K562 (cell line): Measurements from ENCODE around the gene ZNF768. TPM values are rescaled to one million over a fixed set of nuclear protein-coding genes. Genes with fewer than 3 reads are reported as not detected.

Source experiments
- ATAC-seq: fragments of 200-7000 bp; cut with Tn5 transposase; 3 replicates; pipeline ENCODE4 v1.9.1; 2020; ENCODE audit warnings: moderate library complexity
- BruUV-seq: library from RNA; stranded (reverse); fragments of 400-500 nt; replicated peaks from 2 replicates; lab custom pipeline; 2021; lab: Mats Ljungman, UMichigan
- CTCF ChIA-PET: fragments of 300-600 bp; formaldehyde crosslinking; extraction: SDS; loops from one replicate; lab custom pipeline; 2021; ENCODE audit warnings: low intra/inter-chr PET ratio; lab: Yijun Ruan, JAX
- POLR2A ChIA-PET: fragments of 300-600, 350-650 bp; sonication (Branson Sonifier 250); formaldehyde crosslinking; extraction: SDS; loops from one replicate; lab custom pipeline; 2021; ENCODE audit warnings: antibody characterized with exemption, inconsistent platforms; lab: Yijun Ruan, JAX
- DNase-seq, 4 experiments: peaks; one replicate each; pipeline versions ENCODE4 v3.0.0 to v3.0.0-alpha.2; 2011 to 2018; ENCODE audit warnings: low spot score in 3 of 4, mixed read lengths in 3 of 4; ENCODE audit errors: extremely low read depth in 1 of 4
- FAIRE-seq: peaks from 2 replicates; lab custom pipeline; 2011; peaks lifted over from hg19 to GRCh38; lab: Jason Lieb, UNC
- H2AFZ ChIP-seq: 2 replicates; pipeline ENCODE4 v1.6.0; 2011; ENCODE audit warnings: low read depth, low read length, control low read depth, inconsistent platforms
- H3K27ac ChIP-seq: fragments of 200-600 bp; 3 replicates; pipeline ENCODE4 v1.8.0; 2011; ENCODE audit warnings: low read depth, mild to moderate bottlenecking, control low read depth, inconsistent platforms, low read length, moderate library complexity, mixed read lengths; ENCODE audit errors: extremely low read depth
- H3K27me3 ChIP-seq, 2 experiments: fragments of 300-600 bp in 1 of 2; 2 replicates in 1 of 2; 3 replicates in 1 of 2; pipeline versions ENCODE4 v1.6.0 to v1.8.0; 2011; ENCODE audit warnings: inconsistent platforms in 2 of 2, low read length in 2 of 2, mild to moderate bottlenecking in 1 of 2, mixed read lengths in 1 of 2, moderate library complexity in 1 of 2; ENCODE audit not compliant: control insufficient read depth in 2 of 2, insufficient read depth in 2 of 2
- H3K36me3 ChIP-seq: fragments of 300-600 bp; 3 replicates; pipeline ENCODE4 v1.8.0; 2011; ENCODE audit warnings: mild to moderate bottlenecking, low read length, inconsistent platforms; ENCODE audit not compliant: control insufficient read depth, insufficient read depth
- H3K4me1 ChIP-seq, 2 experiments: fragments of 200-600 bp in 1 of 2; replicated peaks in 1 of 2; 2 replicates in 1 of 2; 3 replicates in 1 of 2; pipeline versions ENCODE4 v1.5.1 to v1.8.0; 2011; ENCODE audit warnings: inconsistent platforms in 2 of 2, low read length in 2 of 2, mild to moderate bottlenecking in 1 of 2, mixed read lengths in 1 of 2, moderate library complexity in 1 of 2; ENCODE audit not compliant: control insufficient read depth in 2 of 2, insufficient read depth in 2 of 2
- H3K4me2 ChIP-seq: 2 replicates; pipeline ENCODE4 v1.6.1; 2011; ENCODE audit warnings: low read length, control low read depth, inconsistent platforms, mixed read lengths; ENCODE audit not compliant: insufficient read depth
- H3K4me3 ChIP-seq: fragments of 200-600 bp; sonication (generic), shearing (Covaris generic); 2 replicates; pipeline ENCODE4 v1.5.1; 2016; ENCODE audit warnings: control low read depth, inconsistent platforms
- H3K79me2 ChIP-seq: fragments of 200-600 bp; 3 replicates; pipeline ENCODE4 v1.8.0; 2011; ENCODE audit warnings: low read length, inconsistent platforms; ENCODE audit not compliant: control insufficient read depth, insufficient read depth
- H3K9ac ChIP-seq, 2 experiments: 2 replicates each; pipeline versions ENCODE4 v1.6.0 to v1.6.1; 2011; ENCODE audit warnings: low read depth in 2 of 2, low read length in 2 of 2, control low read depth in 1 of 2, inconsistent platforms in 1 of 2, mild to moderate bottlenecking in 1 of 2, mixed read lengths in 1 of 2; ENCODE audit not compliant: insufficient read depth in 1 of 2
- H3K9me1 ChIP-seq: one replicate; pipeline ENCODE4 v1.6.0; 2011; ENCODE audit warnings: inconsistent platforms, mild to moderate bottlenecking, low read length, moderate library complexity; ENCODE audit not compliant: control insufficient read depth, insufficient read depth
- H3K9me3 ChIP-seq: replicated peaks from 2 replicates; pipeline ENCODE4 v1.5.1; 2011; ENCODE audit warnings: low read depth, low read length, inconsistent platforms; ENCODE audit not compliant: control insufficient read depth, insufficient read depth
- H4K20me1 ChIP-seq: replicated peaks from 2 replicates; pipeline ENCODE4 v1.6.1; 2011; ENCODE audit warnings: low read length, inconsistent platforms, mixed read lengths; ENCODE audit not compliant: control insufficient read depth, insufficient read depth
- BCOR ChIP-seq: fragments of 450-650 bp; IDR thresholded peaks from 2 replicates; pipeline ENCODE4 v1.6.1; 2016
- BHLHE40 ChIP-seq: IDR thresholded peaks from 2 replicates; pipeline ENCODE4 v1.6.1; 2011; ENCODE audit warnings: low read length, improper control_type of control experiment
- CREBBP ChIP-seq: IDR thresholded peaks from one replicate; pipeline ENCODE4 v1.6.1; 2012; ENCODE audit warnings: low read depth, mild to moderate bottlenecking, control low read depth, inconsistent platforms, low read length
- DIDO1 ChIP-seq: fragments of 450-650 bp; IDR thresholded peaks from 2 replicates; pipeline ENCODE4 v1.6.1; 2016; ENCODE audit warnings: low read depth, missing biosample characterization, missing genetic modification characterization
- FOXK2 ChIP-seq, 2 experiments: fragments of 450-650 bp; IDR thresholded peaks in 1 of 2; conservative IDR thresholded peaks in 1 of 2; 2 replicates each; pipeline ENCODE4 v1.6.1; 2016; ENCODE audit warnings: low read depth in 2 of 2, mild to moderate bottlenecking in 1 of 2
- HDAC1 ChIP-seq, 2 experiments: fragments of 450-650 bp; IDR thresholded peaks; 2 replicates each; pipeline ENCODE4 v1.6.1; 2016 to 2017; ENCODE audit warnings: inconsistent platforms in 1 of 2, mild to moderate bottlenecking in 1 of 2, moderate library complexity in 1 of 2
- KLF6 ChIP-seq: fragments of 250-450 bp; sonication (Bioruptor Pico); IDR thresholded peaks from 2 replicates; pipeline ENCODE4 v1.4.0; 2020; ENCODE audit warnings: mild to moderate bottlenecking, moderate library complexity, borderline replicate concordance
- MTA2 ChIP-seq: fragments of 450-650 bp; IDR thresholded peaks from 2 replicates; pipeline ENCODE4 v1.6.1; 2016; ENCODE audit warnings: low read depth
- PML ChIP-seq: IDR thresholded peaks from 2 replicates; pipeline ENCODE4 v1.6.1; 2012; ENCODE audit warnings: low read length, inconsistent platforms
- POLR2A ChIP-seq: fragments of 450-650 bp; conservative IDR thresholded peaks from 2 replicates; pipeline ENCODE4 v1.6.1; 2016
- PRPF4 ChIP-seq: fragments of 200-400 bp; formaldehyde crosslinking; IDR thresholded peaks from one replicate; pipeline ENCODE4 v1.6.1; 2017; ENCODE audit warnings: low read length, low read depth, mild to moderate bottlenecking; ENCODE audit not compliant: insufficient read depth, poor library complexity, severe bottlenecking
- SNRNP70 ChIP-seq: fragments of 200-400 bp; formaldehyde crosslinking; optimal IDR thresholded peaks from 2 replicates; pipeline ENCODE3; 2017; ENCODE audit warnings: low read depth, low read length
- YY1 ChIP-seq, 3 experiments: IDR thresholded peaks; 2 replicates each; pipeline ENCODE4 v1.6.1; 2011; ENCODE audit warnings: low read length in 2 of 3, mild to moderate bottlenecking in 2 of 3, moderate library complexity in 2 of 3, borderline replicate concordance in 1 of 3, control low read depth in 1 of 3, low read depth in 1 of 3; ENCODE audit not compliant: insufficient read depth in 3 of 3, insufficient replicate concordance in 2 of 3, control insufficient read depth in 1 of 3, insufficient read length in 1 of 3; ENCODE audit errors: extremely low read depth in 1 of 3
- ZNF586 ChIP-seq: fragments of 450-650 bp; formaldehyde crosslinking; conservative IDR thresholded peaks from 2 replicates; pipeline ENCODE4 v1.4.0; 2020; ENCODE audit warnings: mild to moderate bottlenecking, moderate library complexity
- WGBS: fragments of 100-300 bp; shearing (Covaris generic); methylation state at CpG from one replicate; pipeline ENCODE4 v1.1.6; 2016; ENCODE audit warnings: low coverage, mixed read lengths; ENCODE audit not compliant: insufficient coverage; ENCODE audit errors: missing lambda C conversion rate; 5-methylcytosine and 5-hydroxymethylcytosine counted together
- in situ Hi-C: fragments of 300-500 bp; cut with MboI; formaldehyde crosslinking; loops from 4 replicates; pipeline ENCODE4 v1.15.0; 2018; ENCODE audit warnings: inconsistent platforms, mixed read lengths
- intact Hi-C: fragments of 100-400 bp; cut with micrococcal nuclease; formaldehyde crosslinking; loops from 2 replicates; pipeline ENCODE4 v1.14.2; 2022
- polyA plus RNA-seq, 8 experiments: library from polyadenylated mRNA; depleted of rRNA in 4 of 8; stranded (reverse) in 5 of 8; unstranded in 3 of 8; fragments of >200 nt; fragmentation: Nextera tagmentation in 2 of 8; fragmentation: Illumina TruSeq in 1 of 8; extraction: Ambion mirVana in 2 of 8; extraction: Trizol in 1 of 8; gene quantifications; 2 replicates each; pipeline versions ENCODE4 v1.2.1 to v1.2.3, GENCODE V29; 2011 to 2014; ENCODE audit warnings: inconsistent platforms in 1 of 8, missing spikeins in 1 of 8
- total RNA-seq, 7 experiments: library from RNA; depleted of rRNA in 6 of 7; stranded (reverse); fragments of >200 nt in 6 of 7; fragmentation: Illumina TruSeq in 2 of 7; extraction: Trizol in 2 of 7; gene quantifications; 2 replicates each; pipeline versions ENCODE4 v1.2.1 to v1.2.3, GENCODE V29; 2011 to 2021; ENCODE audit warnings: low replicate concordance in 1 of 7
- TF ChIP-seq, protein P1 (sequence below): fragments of 450-650 bp; conservative IDR thresholded peaks from 2 replicates; pipeline ENCODE4 v1.6.1; 2016; ENCODE audit warnings: missing genetic modification characterization, low read depth, mild to moderate bottlenecking, control low read depth, missing compliant biosample characterization
- TF ChIP-seq, protein P2 (sequence below): IDR thresholded peaks from 2 replicates; pipeline ENCODE4 v1.6.1; 2016; ENCODE audit warnings: missing genetic modification characterization, missing compliant biosample characterization
- TF ChIP-seq, protein P3 (sequence below): fragments of 150-350 bp; conservative IDR thresholded peaks from 2 replicates; pipeline ENCODE4 v1.6.1; 2014; ENCODE audit warnings: low read length

Gene ZNF768
- total and polyA plus RNA-seq, 9 of the 15 experiments (the other 6 are each of a cell fraction or from before 2014, with no cell fraction given): 0.13 to 50.7 (median 26.9) TPM

DNA sequence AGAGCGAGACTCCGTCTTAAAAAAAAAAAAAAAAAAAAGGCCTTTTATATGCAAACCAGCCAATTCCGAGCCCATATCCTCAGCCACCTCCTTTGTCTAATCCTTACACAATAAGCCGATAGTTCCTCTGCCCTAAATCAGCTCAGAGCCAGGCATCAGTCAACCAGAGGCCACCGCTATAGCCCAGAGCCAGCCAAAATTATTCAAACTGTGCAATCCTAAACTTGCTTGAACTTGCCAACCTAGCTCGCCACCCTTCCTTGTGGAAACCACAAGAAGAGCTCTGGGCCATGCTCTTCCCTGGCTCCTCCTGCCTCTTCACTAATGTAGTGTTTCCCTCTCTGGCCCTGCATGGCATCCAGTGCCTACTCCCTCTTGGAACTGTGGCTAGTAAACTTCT, 36.2 kb downstream of the ZNF768 start:
- no peak overlapping the region for H3K4me3 ChIP-seq
- H3K9me3 ChIP-seq: no peaks in the 10 kb centered on the region
- POLR2A ChIA-PET: interaction anchor here (0.5 to 0.7 kb wide), 2 partner anchors 45 to 115 kb away, joined by 3 read pairs; partner anchors contain the start of gene SEPHS2
- no peak overlapping the region; a peak in 1 of 4 replicates for H3K9ac ChIP-seq
- H3K9me1 ChIP-seq: no peaks in the 10 kb centered on the region
- intact Hi-C loops (loop anchor here (5.0 kb wide), 2 partner anchors 37 to 107 kb away; partner anchors contain the start of gene ZNF768), in situ Hi-C loops (no loop called here)
- WGBS: 71% methylated on average over 3 of the region's 6 CpGs
- DNase-seq: no peak
- ATAC-seq: no peak
- H3K79me2 ChIP-seq: no peaks in the 10 kb centered on the region
- no peaks in the 10 kb centered on the region for H3K36me3 ChIP-seq
- H4K20me1 ChIP-seq: no peaks in the 10 kb centered on the region
- no peak overlapping the region for H3K4me2 ChIP-seq
- H3K27ac ChIP-seq: no peak overlapping the region
- H3K27me3 ChIP-seq: no peaks in the 10 kb centered on the region
- FAIRE-seq: no peak
- no TSS peak for BruUV-seq
- H2AFZ ChIP-seq: no peak overlapping the region
- CTCF ChIA-PET: no interaction called here
- H3K4me1 ChIP-seq: peaks cover 7 to 17% of the 10 kb centered on the region in 2 experiments; a peak in 4 of 5 replicates
- no peak for TF ChIP-seq ZNF586 (CRISPR knock-in tag)
- TF ChIP-seq PML: no peak
- TF ChIP-seq, protein P1, sequence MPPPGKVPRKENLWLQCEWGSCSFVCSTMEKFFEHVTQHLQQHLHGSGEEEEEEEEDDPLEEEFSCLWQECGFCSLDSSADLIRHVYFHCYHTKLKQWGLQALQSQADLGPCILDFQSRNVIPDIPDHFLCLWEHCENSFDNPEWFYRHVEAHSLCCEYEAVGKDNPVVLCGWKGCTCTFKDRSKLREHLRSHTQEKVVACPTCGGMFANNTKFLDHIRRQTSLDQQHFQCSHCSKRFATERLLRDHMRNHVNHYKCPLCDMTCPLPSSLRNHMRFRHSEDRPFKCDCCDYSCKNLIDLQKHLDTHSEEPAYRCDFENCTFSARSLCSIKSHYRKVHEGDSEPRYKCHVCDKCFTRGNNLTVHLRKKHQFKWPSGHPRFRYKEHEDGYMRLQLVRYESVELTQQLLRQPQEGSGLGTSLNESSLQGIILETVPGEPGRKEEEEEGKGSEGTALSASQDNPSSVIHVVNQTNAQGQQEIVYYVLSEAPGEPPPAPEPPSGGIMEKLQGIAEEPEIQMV: no peak
- TF ChIP-seq, protein P2, sequence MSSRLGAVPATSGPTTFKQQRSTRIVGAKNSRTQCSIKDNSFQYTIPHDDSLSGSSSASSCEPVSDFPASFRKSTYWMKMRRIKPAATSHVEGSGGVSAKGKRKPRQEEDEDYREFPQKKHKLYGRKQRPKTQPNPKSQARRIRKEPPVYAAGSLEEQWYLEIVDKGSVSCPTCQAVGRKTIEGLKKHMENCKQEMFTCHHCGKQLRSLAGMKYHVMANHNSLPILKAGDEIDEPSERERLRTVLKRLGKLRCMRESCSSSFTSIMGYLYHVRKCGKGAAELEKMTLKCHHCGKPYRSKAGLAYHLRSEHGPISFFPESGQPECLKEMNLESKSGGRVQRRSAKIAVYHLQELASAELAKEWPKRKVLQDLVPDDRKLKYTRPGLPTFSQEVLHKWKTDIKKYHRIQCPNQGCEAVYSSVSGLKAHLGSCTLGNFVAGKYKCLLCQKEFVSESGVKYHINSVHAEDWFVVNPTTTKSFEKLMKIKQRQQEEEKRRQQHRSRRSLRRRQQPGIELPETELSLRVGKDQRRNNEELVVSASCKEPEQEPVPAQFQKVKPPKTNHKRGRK: no peak
- TF ChIP-seq FOXK2 (conservative IDR thresholded peaks at IDR 0.05 in 1 of 2, IDR thresholded peaks at IDR 0.05 in 1 of 2; ENCODE audit: low read depth in 2 of 2): no peak
- TF ChIP-seq POLR2A: no peak
- no peak for TF ChIP-seq DIDO1 (tag)
- TF ChIP-seq HDAC1 (IDR thresholded peaks at IDR 0.05): no peak
- TF ChIP-seq KLF6 (CRISPR knock-in tag): no peak
- no peak for TF ChIP-seq MTA2
- no peak for TF ChIP-seq BHLHE40
- no peak for TF ChIP-seq CREBBP
- no peak for TF ChIP-seq BCOR
- no peak for TF ChIP-seq YY1 (IDR thresholded peaks at IDR 0.05; ENCODE audit: borderline replicate concordance in 1 of 3, control insufficient read depth in 1 of 3, extremely low read depth in 1 of 3, insufficient read depth in 3 of 3, insufficient read length in 1 of 3, insufficient replicate concordance in 2 of 3, low read depth in 1 of 3, low read length in 2 of 3)
- no peak for TF ChIP-seq PRPF4
- TF ChIP-seq, protein P3, sequence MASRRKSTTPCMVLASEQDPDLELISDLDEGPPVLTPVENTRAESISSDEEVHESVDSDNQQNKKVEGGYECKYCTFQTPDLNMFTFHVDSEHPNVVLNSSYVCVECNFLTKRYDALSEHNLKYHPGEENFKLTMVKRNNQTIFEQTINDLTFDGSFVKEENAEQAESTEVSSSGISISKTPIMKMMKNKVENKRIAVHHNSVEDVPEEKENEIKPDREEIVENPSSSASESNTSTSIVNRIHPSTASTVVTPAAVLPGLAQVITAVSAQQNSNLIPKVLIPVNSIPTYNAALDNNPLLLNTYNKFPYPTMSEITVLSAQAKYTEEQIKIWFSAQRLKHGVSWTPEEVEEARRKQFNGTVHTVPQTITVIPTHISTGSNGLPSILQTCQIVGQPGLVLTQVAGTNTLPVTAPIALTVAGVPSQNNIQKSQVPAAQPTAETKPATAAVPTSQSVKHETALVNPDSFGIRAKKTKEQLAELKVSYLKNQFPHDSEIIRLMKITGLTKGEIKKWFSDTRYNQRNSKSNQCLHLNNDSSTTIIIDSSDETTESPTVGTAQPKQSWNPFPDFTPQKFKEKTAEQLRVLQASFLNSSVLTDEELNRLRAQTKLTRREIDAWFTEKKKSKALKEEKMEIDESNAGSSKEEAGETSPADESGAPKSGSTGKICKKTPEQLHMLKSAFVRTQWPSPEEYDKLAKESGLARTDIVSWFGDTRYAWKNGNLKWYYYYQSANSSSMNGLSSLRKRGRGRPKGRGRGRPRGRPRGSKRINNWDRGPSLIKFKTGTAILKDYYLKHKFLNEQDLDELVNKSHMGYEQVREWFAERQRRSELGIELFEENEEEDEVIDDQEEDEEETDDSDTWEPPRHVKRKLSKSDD: no peak
- no peak for TF ChIP-seq SNRNP70
